NCI-H187 treated with DMSO at 0.1 percent for 48 hours (cell line): ENCODE data around the gene MDK.

Source experiments
- DNase-seq: peaks from one replicate; lab custom pipeline; 2025; lab: John Stamatoyannopoulos, UW

Gene MDK

GRCh38 chr11:46404476-46405017 lies 23.1 kb downstream of the MDK start:
- no peak for DNase-seq

- no peak for DNase-seq
Measured at GRCh38 chr11:46407635-46408034, 26.2 kb downstream of the MDK start.

- no peak for DNase-seq
Measured at GRCh38 chr11:46408407-46408986, 27.0 kb downstream of the MDK start.

- DNase-seq, result no peak
Measured at GRCh38 chr11:46410021-46410420, 28.6 kb downstream of the MDK start.

GRCh38 chr11:46413760-46414465 lies 32.4 kb downstream of the MDK start:
- DNase-seq, result no peak

- no peak for DNase-seq
Measured at GRCh38 chr11:46414466-46414796, 33.0 kb downstream of the MDK start.

- no peak for DNase-seq
Measured at GRCh38 chr11:46414879-46415278, 33.4 kb downstream of the MDK start.

GRCh38 chr11:46417711-46418110 lies 36.2 kb downstream of the MDK start:
- DNase-seq, result no peak

- DNase-seq, result no peak
Measured at GRCh38 chr11:46418751-46419150, 37.3 kb downstream of the MDK start.

GRCh38 chr11:46420513-46420912 lies 39.0 kb downstream of the MDK start:
- DNase-seq, result no peak

- no peak for DNase-seq
Measured at GRCh38 chr11:46421257-46421880, 39.9 kb downstream of the MDK start.

- DNase-seq, result no peak
Measured at GRCh38 chr11:46422588-46422987, 41.1 kb downstream of the MDK start.

- DNase-seq, result no peak
Measured at GRCh38 chr11:46426233-46426991, 44.9 kb downstream of the MDK start.

- no peak for DNase-seq
Measured at GRCh38 chr11:46427364-46427763, 45.9 kb downstream of the MDK start.

- no peak for DNase-seq
Measured at GRCh38 chr11:46429717-46430116, 48.2 kb downstream of the MDK start.

GRCh38 chr11:46431211-46431610 lies 49.7 kb downstream of the MDK start:
- DNase-seq, result no peak
